Common myeloid progenitor, CD34-positive (primary cell): ENCODE data around the gene LRPPRC. TPM values are rescaled to one million over a fixed set of nuclear protein-coding genes. Genes with fewer than 3 reads are reported as not detected.
A peak's percentile ranks its signal among the peaks of the same experiment; 100 is the strongest.

Source experiments
- CTCF ChIA-PET: fragments of 350-600 bp; sonication (Branson Sonifier 250); formaldehyde crosslinking; loops from one replicate; lab custom pipeline; 2021; ENCODE audit warnings: antibody characterized with exemption; lab: Charles Lee
- POLR2A ChIA-PET: fragments of 350-600 bp; sonication (Branson Sonifier 250); formaldehyde crosslinking; loops from one replicate; lab custom pipeline; 2021; ENCODE audit warnings: antibody characterized with exemption; lab: Charles Lee
- DNase-seq, 3 donors: peaks; one replicate each; pipeline versions ENCODE4 v3.0.0 to v3.0.0-alpha.2; 2013
- H3K27ac ChIP-seq, 2 experiments: 1 replicate in 1 of 2; 2 replicates in 1 of 2; pipeline ENCODE4 v1.7.0; 2013; ENCODE audit warnings: inconsistent platforms in 2 of 2, low read length in 2 of 2, mild to moderate bottlenecking in 2 of 2, low read depth in 1 of 2, moderate library complexity in 1 of 2; ENCODE audit not compliant: severe bottlenecking in 2 of 2, insufficient read depth in 1 of 2, poor library complexity in 1 of 2
- H3K27me3 ChIP-seq, 5 experiments: replicated peaks in 2 of 5; 1 replicate in 3 of 5; 2 replicates in 2 of 5; pipeline versions ENCODE4 v1.6.1 to v1.7.0; 2013; ENCODE audit warnings: low read length in 4 of 5, mild to moderate bottlenecking in 2 of 5, moderate library complexity in 2 of 5, inconsistent platforms in 1 of 5; ENCODE audit not compliant: insufficient read depth in 5 of 5, control insufficient read depth in 4 of 5
- H3K36me3 ChIP-seq, 4 experiments: 1 replicate in 2 of 4; 2 replicates in 2 of 4; pipeline versions ENCODE4 v1.6.1 to v1.7.0; 2013; ENCODE audit warnings: low read length in 3 of 4, control low read depth in 1 of 4, mild to moderate bottlenecking in 1 of 4; ENCODE audit not compliant: control insufficient read depth in 4 of 4, insufficient read depth in 4 of 4
- H3K4me1 ChIP-seq, 4 experiments: 1 replicate in 3 of 4; 2 replicates in 1 of 4; pipeline versions ENCODE4 v1.6.1 to v1.7.1; 2013; ENCODE audit warnings: low read length in 3 of 4, mild to moderate bottlenecking in 3 of 4, control low read depth in 1 of 4, inconsistent platforms in 1 of 4, moderate library complexity in 1 of 4; ENCODE audit not compliant: control insufficient read depth in 4 of 4, insufficient read depth in 4 of 4; ENCODE audit errors: control extremely low read depth in 1 of 4
- H3K4me3 ChIP-seq, 7 experiments: 1 replicate in 4 of 7; 2 replicates in 3 of 7; pipeline versions ENCODE4 v1.5.1 to v1.7.0; 2013; ENCODE audit warnings: mild to moderate bottlenecking in 7 of 7, low read length in 6 of 7, moderate library complexity in 6 of 7, inconsistent platforms in 2 of 7, low read depth in 2 of 7, control low read depth in 1 of 7; ENCODE audit not compliant: insufficient read depth in 4 of 7, control insufficient read depth in 1 of 7; ENCODE audit errors: extremely low read depth in 1 of 7
- H3K9me3 ChIP-seq, 5 experiments: 1 replicate in 4 of 5; 2 replicates in 1 of 5; pipeline versions ENCODE4 v1.6.1 to v1.7.1; 2013; ENCODE audit warnings: low read length in 4 of 5, mild to moderate bottlenecking in 2 of 5, inconsistent platforms in 1 of 5, low read depth in 1 of 5, moderate library complexity in 1 of 5; ENCODE audit not compliant: control insufficient read depth in 4 of 5, insufficient read depth in 2 of 5; ENCODE audit errors: control extremely low read depth in 1 of 5
- WGBS: methylation state at CpG from one replicate; pipeline ENCODE4 v1.1.5; 2013; ENCODE audit not compliant: insufficient coverage; 5-methylcytosine and 5-hydroxymethylcytosine counted together
- polyA plus RNA-seq: library from polyadenylated mRNA; unstranded; fragments of 120-200 nt; gene quantifications from one replicate; pipeline ENCODE4 v1.2.1, GENCODE V29; 2013

LRPPRC gene
- 89.7 TPM for polyA plus RNA-seq

GRCh38 chr2:43995733-43996533, at the start of gene LRPPRC:
Gene LRPPRC (minus strand): TSS chr2:43995989. CDS start chr2:43995947, 42 bp downstream.
- Histone ChIP-seq H3K4me3 (peak within 1 kb of the TSS; percentile 86 to 99 (median 92)), H3K4me1 (peaks cover 7 to 26% (median 9%) of the 10 kb centered on the region in 4 experiments), H3K27ac (peak within 1 kb of the TSS; percentile 96 to 98), H3K27me3 (no peaks in the 10 kb centered on the region), H3K36me3 (peaks cover 0 to 32% (median 10%) of the 10 kb centered on the region in 4 experiments), H3K9me3 (no peaks in the 10 kb centered on the region)
- 0% methylated on average over 62 of the region's 64 CpGs for WGBS
- ChIA-PET POLR2A (no interaction called here), CTCF (no interaction called here)
- DNase-seq, result peak; percentile 97 to 98 (median 97)

- 57% methylated on average over 1 of the region's 3 CpGs for WGBS
- peaks cover 0 to 6% (median 0%) of the 10 kb centered on the region in 4 experiments for H3K4me1 ChIP-seq
- no peak for DNase-seq
- no peaks in the 10 kb centered on the region for H3K27me3 ChIP-seq
- H3K27ac ChIP-seq, result no peak overlapping the region
- no peaks in the 10 kb centered on the region for H3K9me3 ChIP-seq
- POLR2A ChIA-PET, result no interaction called here
- H3K36me3 ChIP-seq, result no peaks in the 10 kb centered on the region
- no peak overlapping the region for H3K4me3 ChIP-seq
- CTCF ChIA-PET, result interaction anchor here (0.9 to 1.6 kb wide), 9 partner anchors 35 to 346 kb away, joined by 3 to 23 read pairs (median 5); no protein-coding TSS in a partner anchor
Observed at GRCh38 chr2:44045061-44045460, 49.3 kb upstream of the LRPPRC start.

DNA sequence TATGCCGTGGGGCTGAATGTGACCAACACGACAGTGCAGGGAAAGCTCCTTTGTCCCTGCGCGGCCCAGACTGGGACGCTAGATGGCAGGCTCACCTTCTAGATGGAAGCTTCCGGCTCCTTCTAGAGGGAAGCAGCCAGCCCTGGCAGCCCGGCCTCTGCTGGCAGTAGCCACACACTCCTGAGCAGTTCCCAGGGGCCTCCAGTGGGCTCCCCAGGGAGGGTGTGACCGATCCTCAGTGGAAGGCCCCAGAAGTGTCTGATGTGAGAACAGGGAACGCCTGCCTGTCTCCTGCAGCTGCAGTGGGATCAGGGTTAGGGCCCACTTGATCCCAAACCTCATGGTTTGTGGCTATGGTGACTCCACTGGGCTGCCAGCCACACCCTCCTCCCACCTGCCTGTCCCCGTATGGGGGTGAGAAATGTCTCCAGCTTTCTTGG, 48.5 kb upstream of the LRPPRC start:
- POLR2A ChIA-PET, result no interaction called here
- peak; percentile 81 to 88 (median 87) for DNase-seq
- no peaks in the 10 kb centered on the region for H3K36me3 ChIP-seq
- H3K27ac ChIP-seq, result no peak overlapping the region
- H3K4me3 ChIP-seq, result no peak overlapping the region
- 11% methylated on average over 9 of the region's 10 CpGs for WGBS
- no peaks in the 10 kb centered on the region for H3K9me3 ChIP-seq
- CTCF ChIA-PET, result interaction anchor here (0.6 to 2.3 kb wide), 24 partner anchors 8 to 436 kb away, joined by 3 to 23 read pairs (median 3); no protein-coding TSS in a partner anchor
- H3K27me3 ChIP-seq, result no peaks in the 10 kb centered on the region
- H3K4me1 ChIP-seq, result peaks cover 0 to 6% (median 0%) of the 10 kb centered on the region in 4 experiments

- no peak overlapping the region for H3K27ac ChIP-seq
- DNase-seq, result no peak
- 96% methylated on average over 3 of the region's 3 CpGs for WGBS
- ChIA-PET POLR2A (no interaction called here), CTCF (no interaction called here)
- H3K4me1 ChIP-seq, result peaks cover 0 to 6% (median 0%) of the 10 kb centered on the region in 4 experiments
- no peaks in the 10 kb centered on the region for H3K27me3 ChIP-seq
- no peaks in the 10 kb centered on the region for H3K36me3 ChIP-seq
- no peaks in the 10 kb centered on the region for H3K9me3 ChIP-seq
- H3K4me3 ChIP-seq, result no peak overlapping the region
Observed at GRCh38 chr2:44040365-44040764, 44.6 kb upstream of the LRPPRC start.

GRCh38 chr2:44038277-44038676, 42.5 kb upstream of the LRPPRC start:
- no peaks in the 10 kb centered on the region for H3K9me3 ChIP-seq
- no peaks in the 10 kb centered on the region for H3K27me3 ChIP-seq
- 100% methylated on average over 2 of the region's 6 CpGs for WGBS
- DNase-seq, result no peak
- H3K27ac ChIP-seq, result no peak overlapping the region
- H3K4me3 ChIP-seq, result no peak overlapping the region
- no peaks in the 10 kb centered on the region for H3K36me3 ChIP-seq
- POLR2A ChIA-PET, result interaction anchor here (0.6 kb wide), 1 partner anchor 18 kb away, joined by 3 read pairs; no protein-coding TSS in a partner anchor
- CTCF ChIA-PET, result interaction anchor here (1.5 to 1.6 kb wide), 2 partner anchors 48 to 917 kb away, joined by 4 read pairs; no protein-coding TSS in a partner anchor
- no peaks in the 10 kb centered on the region for H3K4me1 ChIP-seq

GRCh38 chr2:44037221-44037620, 41.4 kb upstream of the LRPPRC start:
- CTCF ChIA-PET, result no interaction called here
- Histone ChIP-seq H3K9me3 (no peaks in the 10 kb centered on the region), H3K27me3 (no peaks in the 10 kb centered on the region), H3K4me3 (no peak overlapping the region), H3K36me3 (no peaks in the 10 kb centered on the region), H3K4me1 (no peaks in the 10 kb centered on the region), H3K27ac (no peak overlapping the region)
- no peak for DNase-seq
- POLR2A ChIA-PET, result no interaction called here
- 94% methylated on average over 2 of the region's 2 CpGs for WGBS

- Histone ChIP-seq H3K4me1 (no peaks in the 10 kb centered on the region), H3K27me3 (no peaks in the 10 kb centered on the region), H3K4me3 (no peak overlapping the region), H3K36me3 (no peaks in the 10 kb centered on the region), H3K9me3 (no peaks in the 10 kb centered on the region), H3K27ac (no peak overlapping the region)
- DNase-seq, result no peak
- POLR2A ChIA-PET, result no interaction called here
- CTCF ChIA-PET, result no interaction called here
Observed at GRCh38 chr2:44033947-44034346, 38.2 kb upstream of the LRPPRC start.
